ENCODE measurements around the gene SLC25A36. TPM values are rescaled to one million over a fixed set of nuclear protein-coding genes. Genes with fewer than 3 reads are reported as not detected.
"Not testable (repeated sequence)": the region's sequence is repeated elsewhere in the genome, so short reads cannot be mapped to it uniquely, and the experiment has no call there.

Gene SLC25A36
- total RNA-seq, 2 donors from 2014 or later = 91.7 to 105 TPM

- Mint-ChIP-seq H3K27ac (peak overlapping the region; percentile 96), H3K4me1 (peaks cover 22% of the 10 kb centered on the region), H3K4me3 (peak overlapping the region; percentile 97), H3K36me3 (ENCODE audit: low read depth) (peaks cover 4% of the 10 kb centered on the region), H3K27me3 (no peaks in the 10 kb centered on the region)
- ATAC-seq (no peak), DNase-seq (peak in 2 of 3 donors; percentile 22 to 23)
- H3K9me3 ChIP-seq (ENCODE audit: control insufficient read depth, low read length, poor library complexity, severe bottlenecking) = no peaks in the 10 kb centered on the region
These were observed 827 bp downstream of the SLC25A36 start for GRCh38 chr3:140942221-140943104.

GRCh38 chr3:140943781-140944552 lies 2.3 kb downstream of the SLC25A36 start:
- H3K4me3 Mint-ChIP-seq = peak overlapping the region; percentile 97
- peaks cover 4% of the 10 kb centered on the region for H3K36me3 Mint-ChIP-seq (ENCODE audit: low read depth)
- H3K4me1 Mint-ChIP-seq = peaks cover 22% of the 10 kb centered on the region
- H3K27me3 Mint-ChIP-seq = no peaks in the 10 kb centered on the region
- H3K27ac Mint-ChIP-seq = no peak overlapping the region
- no peak for ATAC-seq
- H3K9me3 ChIP-seq (ENCODE audit: control insufficient read depth, low read length, poor library complexity, severe bottlenecking) = no peaks in the 10 kb centered on the region
- no peak for DNase-seq

GRCh38 chr3:140948460-140949249 lies 7.0 kb downstream of the SLC25A36 start:
- no peak for DNase-seq
- Mint-ChIP-seq H3K27me3 (no peaks in the 10 kb centered on the region), H3K36me3 (ENCODE audit: low read depth) (peaks cover 4% of the 10 kb centered on the region), H3K4me3 (no peak overlapping the region), H3K4me1 (peaks cover 31% of the 10 kb centered on the region), H3K27ac (no peak overlapping the region)
- ATAC-seq = no peak
- no peaks in the 10 kb centered on the region for H3K9me3 ChIP-seq (ENCODE audit: control insufficient read depth, low read length, poor library complexity, severe bottlenecking)

GRCh38 chr3:140950144-140950543 lies 8.5 kb downstream of the SLC25A36 start:
- no peaks in the 10 kb centered on the region for H3K27me3 Mint-ChIP-seq
- DNase-seq (no peak), ATAC-seq (no peak)
- H3K9me3 ChIP-seq (ENCODE audit: control insufficient read depth, low read length, poor library complexity, severe bottlenecking) = no peaks in the 10 kb centered on the region
- H3K4me1 Mint-ChIP-seq = peaks cover 35% of the 10 kb centered on the region
- no peak overlapping the region for H3K4me3 Mint-ChIP-seq
- peaks cover 4% of the 10 kb centered on the region for H3K36me3 Mint-ChIP-seq (ENCODE audit: low read depth)
- no peak overlapping the region for H3K27ac Mint-ChIP-seq

- H3K27me3 Mint-ChIP-seq = no peaks in the 10 kb centered on the region
- peaks cover 4% of the 10 kb centered on the region for H3K36me3 Mint-ChIP-seq (ENCODE audit: low read depth)
- peak overlapping the region; percentile 12 for H3K4me3 Mint-ChIP-seq
- peaks cover 36% of the 10 kb centered on the region for H3K4me1 Mint-ChIP-seq
- H3K9me3 ChIP-seq (ENCODE audit: control insufficient read depth, low read length, poor library complexity, severe bottlenecking) = no peaks in the 10 kb centered on the region
- no peak for DNase-seq
- no peak overlapping the region for H3K27ac Mint-ChIP-seq
- no peak for ATAC-seq
These were observed 9.2 kb downstream of the SLC25A36 start for GRCh38 chr3:140950863-140951262.

GRCh38 chr3:140951750-140952149 lies 10.1 kb downstream of the SLC25A36 start:
- H3K36me3 Mint-ChIP-seq (ENCODE audit: low read depth); DNase-seq; ATAC-seq; H3K27ac Mint-ChIP-seq; H3K9me3 ChIP-seq (ENCODE audit: control insufficient read depth, low read length, poor library complexity, severe bottlenecking); H3K27me3 Mint-ChIP-seq: not testable (repeated sequence)
- Mint-ChIP-seq H3K4me3 (peak overlapping the region; percentile 7), H3K4me1 (peaks cover 29% of the 10 kb centered on the region)

- H3K27ac Mint-ChIP-seq = no peak overlapping the region
- H3K4me1 Mint-ChIP-seq = peaks cover 28% of the 10 kb centered on the region
- no peaks in the 10 kb centered on the region for H3K27me3 Mint-ChIP-seq
- H3K4me3 Mint-ChIP-seq = no peak overlapping the region
- no peak for DNase-seq
- no peaks in the 10 kb centered on the region for H3K9me3 ChIP-seq (ENCODE audit: control insufficient read depth, low read length, poor library complexity, severe bottlenecking)
- ATAC-seq = no peak
- peaks cover 2% of the 10 kb centered on the region for H3K36me3 Mint-ChIP-seq (ENCODE audit: low read depth)
These were observed 11.7 kb downstream of the SLC25A36 start for GRCh38 chr3:140953028-140953960.

GRCh38 chr3:140954576-140954975 lies 12.9 kb downstream of the SLC25A36 start:
- H3K9me3 ChIP-seq (ENCODE audit: control insufficient read depth, low read length, poor library complexity, severe bottlenecking) = no peaks in the 10 kb centered on the region
- H3K4me3 Mint-ChIP-seq = no peak overlapping the region
- H3K36me3 Mint-ChIP-seq (ENCODE audit: low read depth) = peaks cover 2% of the 10 kb centered on the region
- DNase-seq (no peak), ATAC-seq (no peak)
- H3K27ac Mint-ChIP-seq = no peak overlapping the region
- H3K27me3 Mint-ChIP-seq = no peaks in the 10 kb centered on the region
- peaks cover 32% of the 10 kb centered on the region for H3K4me1 Mint-ChIP-seq

- ATAC-seq = no peak
These were observed 14.0 kb downstream of the SLC25A36 start for GRCh38 chr3:140955645-140956044.

GRCh38 chr3:140956058-140956835 lies 14.6 kb downstream of the SLC25A36 start:
- Mint-ChIP-seq H3K4me3 (no peak overlapping the region), H3K27ac (no peak overlapping the region)
- no peaks in the 10 kb centered on the region for H3K9me3 ChIP-seq (ENCODE audit: control insufficient read depth, low read length, poor library complexity, severe bottlenecking)

More at GRCh38 chr3:140955645-140956044, 14.0 kb downstream of the SLC25A36 start:
- Mint-ChIP-seq H3K4me3 (no peak overlapping the region), H3K27ac (no peak overlapping the region), H3K36me3 (ENCODE audit: low read depth) (peaks cover 6% of the 10 kb centered on the region), H3K27me3 (no peaks in the 10 kb centered on the region), H3K4me1 (peaks cover 29% of the 10 kb centered on the region)
- DNase-seq = no peak
- no peaks in the 10 kb centered on the region for H3K9me3 ChIP-seq (ENCODE audit: control insufficient read depth, low read length, poor library complexity, severe bottlenecking)

GRCh38 chr3:140972833-140973232 lies 31.2 kb downstream of the SLC25A36 start:
- no peak for DNase-seq
- H3K27ac Mint-ChIP-seq = no peak overlapping the region

More at GRCh38 chr3:140956058-140956835, 14.6 kb downstream of the SLC25A36 start:
- no peaks in the 10 kb centered on the region for H3K27me3 Mint-ChIP-seq
- H3K36me3 Mint-ChIP-seq (ENCODE audit: low read depth) = peaks cover 9% of the 10 kb centered on the region
- no peak for ATAC-seq
- DNase-seq = no peak
- H3K4me1 Mint-ChIP-seq = peaks cover 24% of the 10 kb centered on the region

More at GRCh38 chr3:140972833-140973232, 31.2 kb downstream of the SLC25A36 start:
- H3K9me3 ChIP-seq (ENCODE audit: control insufficient read depth, low read length, poor library complexity, severe bottlenecking) = no peaks in the 10 kb centered on the region
- Mint-ChIP-seq H3K36me3 (ENCODE audit: low read depth) (peaks cover 10% of the 10 kb centered on the region), H3K27me3 (no peaks in the 10 kb centered on the region), H3K4me3 (no peak overlapping the region), H3K4me1 (peaks cover 9% of the 10 kb centered on the region)
- ATAC-seq = peak; percentile 49
